Activated CD4-positive, alpha-beta T cell treated with anti-CD3 and anti-CD28 coated beads, Interleukin-10, Interleukin-2, amounts not matched to agents 100 ng/mL and 50 ng/mL, durations not matched to agents 16 hours and 8 hours (primary cell): Measurements from ENCODE around the gene POLR2E.
A peak's percentile ranks its signal among the peaks of the same experiment; 100 is the strongest.
"Not testable (repeated sequence)": the region's sequence is repeated elsewhere in the genome, so short reads cannot be mapped to it uniquely, and the experiment has no call there.

Experiments
- DNase-seq: peaks from one replicate; pipeline ENCODE4 v3.0.0-alpha.2; 2020

POLR2E gene

DNA sequence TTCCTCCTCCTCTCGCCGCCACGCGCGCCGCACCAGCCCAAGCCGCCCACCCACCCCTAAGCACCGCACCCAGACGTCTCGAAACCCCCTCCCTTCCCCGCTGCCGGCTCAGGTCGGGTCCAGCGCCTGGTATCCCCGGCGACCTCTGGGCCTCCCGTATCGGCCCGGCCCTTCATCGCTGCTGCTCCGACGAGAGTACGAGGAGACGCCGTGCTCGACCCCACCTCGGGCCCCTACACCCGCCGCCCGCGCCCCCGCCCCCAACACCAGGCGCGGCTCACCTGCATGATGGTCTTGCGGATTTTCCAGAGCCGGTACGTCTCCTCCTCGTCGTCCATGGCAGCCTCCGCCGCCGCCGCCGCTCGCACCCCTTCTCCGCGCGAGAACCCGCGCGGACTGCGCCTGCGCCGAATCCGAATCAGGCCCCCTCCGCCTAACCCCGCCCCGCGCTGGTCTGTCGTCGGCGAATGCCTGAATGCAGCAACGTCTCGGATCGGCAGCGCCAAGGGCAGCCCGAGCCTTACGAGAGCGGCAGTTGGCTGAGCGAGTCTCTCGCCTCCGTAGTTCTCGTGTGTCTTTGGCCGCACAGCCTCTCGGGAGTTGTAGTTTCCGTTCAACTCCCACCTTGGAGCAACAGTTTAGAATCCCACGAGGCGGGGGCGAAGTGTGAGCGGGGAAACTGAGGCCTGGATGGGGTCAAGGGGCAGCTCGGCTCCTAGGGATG, at the start of gene POLR2E:
TSS of gene POLR2E (minus strand) at position 398 of the 724 bp plus-strand sequence. CDS start at position 338, 60 bp downstream.
- peak; percentile 99 for DNase-seq

- no peak for DNase-seq
Observed at GRCh38 chr19:1144741-1145140, 49.6 kb upstream of the POLR2E start.

DNA sequence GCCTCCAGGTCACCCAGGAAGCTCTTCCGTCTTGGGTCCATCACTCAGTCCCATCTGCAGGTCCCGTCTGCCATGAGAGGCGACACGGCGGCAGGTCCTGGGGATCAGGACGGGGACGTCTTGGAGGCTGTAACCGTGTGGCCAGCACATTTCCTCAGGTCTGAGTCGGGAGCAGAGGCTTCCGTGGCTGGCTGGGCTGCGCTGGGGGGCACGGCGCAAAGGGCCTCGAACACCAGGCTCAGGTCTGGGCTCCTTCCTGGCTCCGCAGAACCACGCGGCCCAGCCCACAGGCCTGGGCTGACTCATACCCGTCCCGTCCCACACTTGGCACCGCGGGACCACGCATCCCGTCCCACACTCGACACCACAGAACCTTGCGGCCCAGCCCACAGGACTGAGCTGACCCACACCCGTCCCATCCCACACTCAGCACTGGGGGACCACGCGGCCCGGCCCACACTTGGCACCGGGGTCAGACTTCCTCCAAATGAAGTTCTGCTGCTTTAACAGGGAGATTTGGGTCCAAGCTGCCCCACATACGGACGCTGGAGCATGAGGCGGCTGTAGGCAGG, 48.7 kb upstream of the POLR2E start:
- DNase-seq, result no peak

GRCh38 chr19:1141944-1142343, 46.8 kb upstream of the POLR2E start:
- DNase-seq, result no peak

DNA sequence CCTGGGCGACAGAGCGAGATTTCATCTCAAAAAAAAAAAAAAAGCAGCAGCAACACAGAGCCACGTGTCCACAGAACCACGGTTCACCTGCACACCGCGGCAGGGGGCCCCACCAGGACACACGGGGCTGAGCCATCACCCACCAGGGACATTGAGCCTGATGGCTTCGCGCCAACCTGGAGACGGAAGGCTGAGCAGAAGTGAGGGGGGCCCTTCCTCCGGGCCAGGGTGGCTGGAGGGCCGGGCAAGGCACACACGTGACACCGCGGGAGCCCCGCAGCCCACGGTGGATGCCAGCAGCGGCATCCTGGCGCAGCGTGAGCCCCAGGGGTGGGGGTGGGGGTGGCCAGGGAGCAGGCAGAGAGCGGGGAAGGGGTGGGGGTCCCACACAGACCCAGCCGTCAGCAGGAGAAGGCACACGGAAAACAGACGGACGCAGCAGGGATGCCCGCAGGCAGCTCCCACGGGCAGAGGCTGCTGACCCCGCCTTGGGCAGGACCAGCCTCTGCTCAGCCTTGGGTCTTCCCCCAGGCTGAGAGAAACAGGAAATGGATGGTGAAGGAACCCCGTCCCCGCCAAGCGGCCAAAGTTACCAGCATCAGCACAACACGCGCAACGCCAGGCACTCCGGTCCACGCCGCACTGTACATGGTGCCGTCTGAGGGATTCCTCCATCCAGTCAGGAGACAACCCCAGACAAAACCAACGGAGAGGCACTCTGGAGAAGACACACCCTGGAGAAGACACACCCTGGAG, 45.3 kb upstream of the POLR2E start:
- DNase-seq, result no peak

DNA sequence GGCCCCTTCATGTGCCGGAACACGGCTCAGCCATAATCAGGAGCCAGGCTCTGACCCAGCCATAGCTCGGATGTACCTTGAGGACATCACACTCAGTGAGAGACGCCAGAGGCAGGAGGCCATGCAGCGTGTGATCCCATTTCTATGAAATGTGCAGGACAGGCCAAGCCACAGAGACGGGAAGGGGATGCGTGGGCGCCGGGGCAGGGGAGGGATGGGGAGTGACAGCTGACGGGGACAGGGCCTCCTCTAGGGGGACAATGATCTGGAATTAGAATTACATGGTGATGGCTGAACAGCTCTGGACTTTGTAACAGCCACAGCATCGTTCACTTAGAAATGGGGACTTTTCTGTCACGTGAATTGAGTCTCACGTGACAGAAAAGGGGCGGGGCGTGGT, 44.0 kb upstream of the POLR2E start:
- no peak for DNase-seq

GRCh38 chr19:1138121-1138520, 42.9 kb upstream of the POLR2E start:
- no peak for DNase-seq

DNA sequence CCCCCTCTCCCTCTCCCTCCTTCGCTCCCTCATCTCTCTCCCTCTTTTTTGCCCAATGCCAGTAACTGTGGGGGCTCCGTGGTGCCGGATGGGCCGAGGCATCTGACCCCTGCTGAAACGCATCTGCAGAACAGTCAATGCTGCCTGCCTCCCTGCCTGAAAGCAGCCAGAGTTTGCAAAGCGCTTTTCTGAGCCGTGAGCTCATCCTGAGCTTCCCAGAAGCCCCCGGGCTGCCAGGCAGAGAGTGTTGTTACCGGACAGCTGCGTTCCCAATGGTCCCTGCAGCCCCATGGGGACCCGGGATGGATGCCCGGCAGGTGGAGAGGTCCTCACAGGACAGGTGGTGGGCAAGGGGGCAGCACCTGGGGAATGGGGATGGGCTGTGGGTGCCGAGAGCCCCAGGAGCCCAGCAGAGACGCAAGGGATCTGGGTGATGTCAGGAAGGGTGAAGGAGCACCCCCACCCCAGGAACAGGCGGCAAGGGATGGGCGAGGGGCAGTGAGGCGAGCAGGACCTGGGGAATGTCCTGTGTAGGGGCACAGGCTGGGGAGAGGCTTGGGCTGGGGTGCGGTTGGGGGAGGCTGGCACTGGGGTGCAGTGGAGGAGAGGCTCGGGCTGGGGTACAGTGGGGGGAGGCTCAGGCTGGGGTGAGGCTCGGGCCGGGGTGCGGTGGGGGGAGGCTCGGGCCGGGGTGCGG, 41.6 kb upstream of the POLR2E start:
- DNase-seq, result no peak

DNA sequence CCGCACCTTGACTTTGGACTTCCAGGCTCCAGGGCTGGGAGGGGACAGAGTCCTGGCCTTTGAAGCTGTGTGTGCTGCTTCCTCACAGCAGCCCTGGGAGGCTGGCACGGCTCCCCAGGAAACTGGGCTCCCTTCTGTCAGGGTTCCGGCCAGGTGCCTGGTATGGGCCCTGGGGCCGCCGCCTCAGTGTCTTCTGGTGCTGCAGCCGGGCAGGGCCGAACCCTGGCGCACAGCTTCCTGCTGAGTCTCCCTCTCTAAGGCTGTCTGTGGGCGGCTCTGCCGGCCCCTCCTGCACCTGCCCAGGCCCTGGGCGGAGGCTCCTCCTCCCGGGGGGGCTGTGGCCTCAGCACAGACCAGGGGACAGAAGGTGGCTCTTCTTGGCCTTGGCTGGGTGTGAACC, 41.0 kb upstream of the POLR2E start:
- DNase-seq, result no peak

- no peak for DNase-seq
Observed at GRCh38 chr19:1135454-1135853, 40.3 kb upstream of the POLR2E start.

GRCh38 chr19:1134431-1134830, 39.3 kb upstream of the POLR2E start:
- no peak for DNase-seq

- DNase-seq, result peak; percentile 93
Observed at GRCh38 chr19:1133471-1133929, 38.3 kb upstream of the POLR2E start.

DNA sequence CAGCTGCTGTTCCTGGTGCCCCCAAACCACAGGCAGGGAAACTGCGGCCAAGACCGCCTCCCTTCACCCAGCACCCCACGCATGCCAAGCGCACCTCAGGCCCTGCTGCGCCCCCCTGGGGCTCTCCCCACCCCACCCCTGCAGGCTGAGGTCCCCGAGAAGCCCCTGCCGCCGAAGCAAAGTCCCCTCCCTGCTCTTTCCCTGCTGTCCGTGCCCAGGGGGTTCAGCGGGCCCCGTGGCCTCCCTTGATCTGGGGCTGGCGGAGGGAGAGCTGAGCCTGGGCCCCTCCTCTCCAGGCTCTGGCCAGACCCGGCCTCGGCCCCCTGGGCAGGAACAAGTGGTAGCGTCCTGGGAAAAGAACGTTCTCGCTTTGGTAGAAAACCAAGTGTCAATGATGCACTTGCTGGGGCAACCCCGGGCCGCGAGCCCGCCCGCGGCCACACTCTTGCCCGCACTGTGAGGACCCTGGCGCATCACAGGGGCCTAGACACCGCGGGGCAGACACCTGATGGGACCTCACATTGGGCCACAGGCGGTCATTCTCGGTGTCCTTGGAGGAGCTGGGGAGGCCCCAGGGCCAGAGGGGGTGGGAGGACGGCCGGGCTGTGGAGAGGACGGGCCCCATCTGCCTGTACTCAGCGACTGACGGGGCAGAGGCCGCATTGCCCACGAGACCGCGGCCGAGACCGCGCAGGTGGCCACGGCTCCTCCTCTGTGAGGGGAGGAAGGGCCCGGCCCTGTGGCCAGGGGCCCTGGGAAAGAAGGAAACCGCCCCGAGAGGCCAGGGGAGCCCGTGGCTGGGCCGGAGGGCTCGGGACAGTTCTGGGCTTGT, 37.6 kb upstream of the POLR2E start:
- DNase-seq, result peak; percentile 55

- peak; percentile 94 for DNase-seq
Observed at GRCh38 chr19:1131718-1132551, 36.8 kb upstream of the POLR2E start.

- peak; percentile 66 for DNase-seq
Observed at GRCh38 chr19:1130771-1131717, 35.9 kb upstream of the POLR2E start.

DNA sequence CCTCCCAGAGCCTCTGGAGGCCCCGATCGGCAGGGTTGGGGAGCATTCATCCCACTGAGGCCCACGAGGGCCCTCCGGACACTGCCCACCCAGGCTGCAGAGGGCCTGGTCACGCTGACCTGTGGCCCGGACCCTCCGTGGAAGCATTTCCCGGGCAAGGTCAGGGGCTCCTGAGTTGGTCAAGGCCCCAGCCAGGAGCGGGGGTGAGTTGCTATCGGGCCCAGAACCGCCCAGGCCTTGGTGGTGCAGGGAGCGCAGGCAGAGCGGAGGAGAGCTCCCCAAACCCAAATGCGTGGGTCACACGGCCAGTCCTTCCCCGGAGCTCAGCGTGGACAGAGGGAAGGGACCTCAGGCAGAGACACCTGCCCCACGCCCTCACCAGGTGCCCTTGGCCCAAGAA, 34.4 kb upstream of the POLR2E start:
- no peak for DNase-seq

- not testable (repeated sequence) for DNase-seq
Observed at GRCh38 chr19:1129084-1129483, 33.9 kb upstream of the POLR2E start.

GRCh38 chr19:1128106-1128505, 32.9 kb upstream of the POLR2E start:
- DNase-seq, result no peak

GRCh38 chr19:1126984-1127760, 32.0 kb upstream of the POLR2E start:
- DNase-seq, result no peak
